ENCODE data around the gene TRIM56.
A peak's percentile ranks its signal among the peaks of the same experiment; 100 is the strongest.
"Not testable (repeated sequence)": the region's sequence is repeated elsewhere in the genome, so short reads cannot be mapped to it uniquely, and the experiment has no call there.

TRIM56 gene

DNA sequence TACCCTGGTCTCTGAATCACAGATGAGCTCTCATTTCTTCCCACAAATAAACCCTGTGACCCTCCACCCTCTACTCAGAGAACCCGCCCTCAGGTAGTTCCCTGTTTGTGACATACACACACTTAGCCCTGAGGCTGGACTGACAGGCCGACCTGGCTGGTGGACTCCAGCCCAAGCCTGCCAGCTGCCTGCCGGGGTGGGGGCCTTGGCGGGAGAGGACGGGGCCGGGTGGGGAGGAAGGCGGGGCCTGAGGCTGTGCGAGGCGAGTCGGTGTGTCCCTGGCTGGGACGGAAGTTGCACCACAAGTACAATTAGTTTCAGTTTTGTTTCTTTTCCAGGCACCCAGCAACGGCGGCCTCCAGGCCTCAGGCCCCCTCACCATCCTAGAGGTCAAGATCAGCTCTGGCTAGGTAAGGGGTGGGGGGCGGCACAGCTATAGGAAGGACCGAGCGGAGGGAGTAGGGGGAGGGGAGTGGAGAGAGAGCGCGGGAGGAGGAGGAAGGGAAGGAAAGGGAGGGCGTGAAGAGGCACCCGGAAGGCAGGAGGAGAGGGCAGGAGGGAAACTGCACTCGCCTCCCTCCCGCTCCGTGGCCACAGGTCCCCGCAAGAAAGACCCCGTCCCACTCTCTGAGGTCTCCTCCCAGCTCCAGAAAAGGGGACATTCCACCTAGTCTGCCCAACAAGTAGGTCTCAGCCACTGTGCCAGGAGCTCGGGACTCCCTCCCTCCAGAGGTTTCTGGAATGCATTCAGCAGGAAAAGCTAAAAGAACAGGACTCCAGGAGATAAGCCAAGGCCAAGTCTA, at the start of gene TRIM56:
Gene TRIM56, plus strand, starts transcription at position 320 of the 803 bp plus-strand sequence. CDS start 1,832 bp downstream, outside the sequence.
- peak; percentile 80 to 87 (median 83) for DNase-seq

- DNase-seq = no peak
Observed at GRCh38 chr7:101035941-101036340, 49.3 kb upstream of the TRIM56 start.

DNA sequence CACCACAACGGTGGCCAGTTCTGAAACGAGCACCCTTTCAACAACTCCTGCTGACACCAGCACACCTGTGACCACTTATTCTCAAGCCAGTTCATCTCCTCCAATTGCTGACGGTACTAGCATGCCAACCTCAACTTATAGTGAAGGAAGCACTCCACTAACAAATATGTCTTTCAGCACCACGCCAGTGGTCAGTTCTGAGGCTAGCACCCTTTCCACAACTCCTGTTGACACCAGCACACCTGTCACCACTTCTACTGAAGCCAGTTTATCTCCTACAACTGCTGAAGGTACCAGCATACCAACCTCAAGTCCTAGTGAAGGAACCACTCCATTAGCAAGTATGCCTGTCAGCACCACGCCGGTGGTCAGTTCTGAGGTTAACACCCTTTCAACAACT, 44.0 kb upstream of the TRIM56 start:
- not testable (repeated sequence) for DNase-seq

DNA sequence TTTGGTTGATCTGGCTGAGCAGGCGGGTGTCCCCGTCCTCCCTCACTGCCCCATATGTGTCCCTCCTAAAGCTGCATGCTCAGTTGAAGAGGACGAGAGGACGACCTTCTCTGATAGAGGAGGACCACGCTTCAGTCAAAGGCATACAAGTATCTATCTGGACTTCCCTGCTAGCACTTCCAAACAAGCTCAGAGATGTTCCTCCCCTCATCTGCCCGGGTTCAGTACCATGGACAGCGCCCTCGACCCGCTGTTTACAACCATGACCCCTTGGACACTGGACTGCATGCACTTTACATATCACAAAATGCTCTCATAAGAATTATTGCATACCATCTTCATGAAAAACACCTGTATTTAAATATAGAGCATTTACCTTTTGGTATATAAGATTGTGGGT, 26.9 kb upstream of the TRIM56 start:
- DNase-seq = peak; percentile 52 to 83 (median 63)

DNA sequence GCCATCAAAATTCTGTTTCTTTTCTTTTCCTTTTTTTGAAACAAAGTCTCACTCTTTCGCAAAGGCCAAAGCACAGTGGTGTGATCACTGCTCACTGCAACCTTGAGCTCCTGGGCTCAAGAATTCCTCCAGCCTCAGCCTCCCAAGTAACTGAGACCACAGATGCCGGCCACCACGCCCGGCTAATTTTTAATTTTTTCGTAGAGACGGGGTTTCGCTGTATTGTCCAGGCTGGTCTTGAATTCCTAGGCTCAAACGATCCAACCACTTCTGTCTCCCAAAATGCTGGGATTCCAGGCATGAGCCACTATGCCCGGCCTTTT, 25.7 kb upstream of the TRIM56 start:
- no peak for DNase-seq

DNA sequence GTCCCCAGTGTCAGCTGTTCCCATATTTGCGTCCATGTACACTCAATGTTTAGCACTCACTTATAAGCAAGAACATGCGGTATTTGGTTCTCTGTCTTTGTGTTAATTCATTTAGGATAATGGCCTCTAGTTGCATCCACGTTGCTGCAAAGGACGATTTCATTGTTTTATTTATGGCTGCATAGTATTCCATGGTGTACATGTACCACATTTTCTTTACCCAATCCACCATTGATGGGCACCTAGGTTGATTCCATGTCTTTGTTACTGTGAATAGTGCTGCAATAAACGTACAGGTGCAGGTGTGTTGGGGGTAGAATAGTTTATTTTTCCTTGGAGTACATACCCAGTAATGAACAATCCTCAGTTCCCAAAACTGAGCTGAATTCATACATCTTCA, 24.3 kb upstream of the TRIM56 start:
- no peak for DNase-seq

DNA sequence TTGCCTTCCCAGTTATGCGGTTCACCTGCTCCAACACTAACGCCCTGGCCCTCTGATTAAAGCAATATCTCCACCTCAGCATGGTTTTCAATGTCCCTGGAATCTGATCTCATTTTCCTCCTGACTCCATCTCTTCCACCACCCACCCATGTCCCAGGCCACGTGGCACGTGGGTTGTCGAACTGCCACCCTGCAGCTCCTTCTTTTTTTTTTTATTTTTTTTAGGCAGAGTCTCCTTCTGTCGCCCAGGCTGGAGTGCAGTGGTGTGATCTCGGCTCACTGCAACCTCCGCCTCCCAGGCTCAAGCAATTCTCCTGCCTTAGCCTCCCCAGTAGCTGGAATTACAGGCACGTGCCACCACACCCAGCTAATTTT, 21.1 kb upstream of the TRIM56 start:
- not testable (repeated sequence) for DNase-seq

GRCh38 chr7:101065162-101065561, 20.1 kb upstream of the TRIM56 start:
- DNase-seq = not testable (repeated sequence)

DNA sequence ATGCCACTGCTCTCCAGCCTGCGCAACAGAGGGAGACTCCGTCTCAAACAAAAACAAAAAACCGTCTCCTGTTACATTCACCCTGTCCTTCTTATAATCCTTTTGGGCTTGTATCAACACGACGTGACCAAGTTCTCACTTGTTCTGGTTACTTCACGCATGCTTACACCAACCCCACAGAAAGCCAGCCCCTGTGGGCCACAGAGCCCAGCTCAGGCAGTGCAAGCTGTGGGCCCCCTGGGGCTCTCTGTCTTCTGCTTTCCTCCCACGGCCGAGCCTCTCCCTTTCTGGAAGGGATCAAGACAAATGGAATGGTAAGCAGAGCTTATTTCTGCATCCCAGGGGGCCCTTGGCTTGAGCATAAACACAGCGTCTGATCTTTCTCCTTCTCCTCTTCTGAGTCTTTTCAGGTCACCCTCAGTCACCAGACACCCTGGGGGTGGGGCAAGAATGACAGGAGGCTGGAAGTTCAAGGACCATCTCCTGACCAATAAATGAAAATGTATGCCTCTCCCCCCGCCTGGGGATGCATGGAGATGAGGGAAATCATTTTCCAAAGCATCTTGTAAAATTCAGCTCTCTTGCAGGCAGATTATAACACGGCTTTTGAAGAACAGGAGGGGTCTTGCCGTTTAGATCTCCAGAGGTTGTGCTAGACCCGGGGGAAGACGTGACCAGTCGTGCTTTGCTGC, 19.0 kb upstream of the TRIM56 start:
- no peak for DNase-seq

DNA sequence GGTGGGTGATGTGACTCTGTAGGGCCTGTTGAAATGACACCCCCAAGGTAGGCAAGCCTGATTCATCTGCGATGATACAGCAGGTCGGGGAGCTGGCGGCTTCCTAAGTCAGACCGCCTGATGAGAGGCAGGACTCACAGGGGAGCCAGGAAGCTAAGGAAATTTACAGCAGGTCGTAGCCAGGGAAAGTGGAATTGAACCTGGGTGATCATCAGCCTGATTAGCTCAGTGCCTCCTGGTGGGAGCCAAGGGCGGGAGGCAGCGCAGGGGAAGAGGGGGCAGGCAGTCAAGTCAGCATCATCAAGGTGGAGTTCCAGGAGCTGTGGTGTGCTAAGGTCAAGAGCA, 18.5 kb upstream of the TRIM56 start:
- no peak for DNase-seq

- DNase-seq = no peak
Observed at GRCh38 chr7:101068401-101068800, 16.9 kb upstream of the TRIM56 start.

- not testable (repeated sequence) for DNase-seq
Observed at GRCh38 chr7:101071362-101072104, 13.7 kb upstream of the TRIM56 start.

- no peak for DNase-seq
Observed at GRCh38 chr7:101075646-101076045, 9.6 kb upstream of the TRIM56 start.

GRCh38 chr7:101076183-101076582, 9.1 kb upstream of the TRIM56 start:
- DNase-seq = not testable (repeated sequence)

GRCh38 chr7:101077303-101078086, 7.8 kb upstream of the TRIM56 start:
- DNase-seq = peak; percentile 81 to 87 (median 85)

GRCh38 chr7:101081432-101081831, 3.8 kb upstream of the TRIM56 start:
- DNase-seq = peak in 1 of 3 donors; percentile 37

DNA sequence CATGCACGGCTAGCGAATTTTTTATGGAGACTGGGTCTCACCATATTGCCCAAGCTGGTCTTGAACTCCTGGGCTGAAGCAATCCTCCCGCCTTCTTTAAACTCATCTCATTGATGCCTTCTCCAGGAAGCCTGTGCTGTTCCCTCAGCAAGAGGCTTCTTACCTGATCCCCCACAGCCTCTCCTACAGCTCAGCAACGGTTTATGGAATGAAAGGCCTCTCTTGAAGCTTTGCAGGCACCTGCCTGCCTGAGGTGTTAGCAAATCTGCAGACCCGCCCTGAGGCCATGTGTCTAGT, 468 bp upstream of the TRIM56 start:
- DNase-seq = no peak

DNA sequence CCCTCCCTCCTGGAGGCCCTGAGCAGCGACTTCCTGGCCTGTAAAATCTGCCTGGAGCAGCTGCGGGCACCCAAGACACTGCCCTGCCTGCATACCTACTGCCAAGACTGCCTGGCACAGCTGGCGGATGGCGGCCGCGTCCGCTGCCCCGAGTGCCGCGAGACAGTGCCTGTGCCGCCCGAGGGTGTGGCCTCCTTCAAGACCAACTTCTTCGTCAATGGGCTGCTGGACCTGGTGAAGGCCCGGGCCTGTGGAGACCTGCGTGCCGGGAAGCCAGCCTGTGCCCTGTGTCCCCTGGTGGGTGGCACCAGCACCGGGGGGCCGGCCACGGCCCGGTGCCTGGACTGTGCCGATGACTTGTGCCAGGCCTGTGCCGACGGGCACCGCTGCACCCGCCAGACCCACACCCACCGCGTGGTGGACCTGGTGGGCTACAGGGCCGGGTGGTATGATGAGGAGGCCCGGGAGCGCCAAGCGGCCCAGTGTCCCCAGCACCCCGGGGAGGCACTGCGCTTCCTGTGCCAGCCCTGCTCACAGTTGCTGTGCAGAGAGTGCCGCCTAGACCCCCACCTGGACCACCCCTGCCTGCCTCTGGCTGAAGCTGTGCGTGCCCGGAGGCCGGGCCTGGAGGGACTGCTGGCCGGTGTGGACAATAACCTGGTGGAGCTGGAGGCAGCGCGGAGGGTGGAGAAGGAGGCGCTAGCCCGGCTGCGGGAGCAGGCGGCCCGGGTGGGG, 2.2 kb downstream of the TRIM56 start:
- DNase-seq = no peak

- no peak for DNase-seq
Observed at GRCh38 chr7:101088069-101088425, 2.8 kb downstream of the TRIM56 start.

DNA sequence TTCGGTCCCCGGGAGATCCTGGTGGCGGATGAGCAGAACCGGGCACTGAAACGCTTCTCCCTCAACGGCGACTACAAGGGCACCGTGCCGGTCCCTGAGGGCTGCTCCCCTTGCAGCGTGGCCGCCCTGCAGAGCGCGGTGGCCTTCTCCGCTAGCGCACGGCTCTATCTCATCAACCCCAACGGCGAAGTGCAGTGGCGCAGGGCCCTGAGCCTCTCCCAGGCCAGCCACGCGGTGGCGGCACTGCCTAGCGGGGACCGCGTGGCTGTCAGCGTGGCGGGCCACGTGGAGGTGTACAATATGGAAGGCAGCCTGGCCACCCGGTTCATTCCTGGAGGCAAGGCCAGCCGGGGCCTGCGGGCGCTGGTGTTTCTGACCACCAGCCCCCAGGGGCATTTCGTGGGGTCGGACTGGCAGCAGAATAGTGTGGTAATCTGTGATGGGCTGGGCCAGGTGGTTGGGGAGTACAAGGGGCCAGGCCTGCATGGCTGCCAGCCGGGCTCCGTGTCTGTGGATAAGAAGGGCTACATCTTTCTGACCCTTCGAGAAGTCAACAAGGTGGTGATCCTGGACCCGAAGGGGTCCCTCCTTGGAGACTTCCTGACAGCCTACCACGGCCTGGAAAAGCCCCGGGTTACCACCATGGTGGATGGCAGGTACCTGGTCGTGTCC, 3.7 kb downstream of the TRIM56 start:
- DNase-seq = no peak

DNA sequence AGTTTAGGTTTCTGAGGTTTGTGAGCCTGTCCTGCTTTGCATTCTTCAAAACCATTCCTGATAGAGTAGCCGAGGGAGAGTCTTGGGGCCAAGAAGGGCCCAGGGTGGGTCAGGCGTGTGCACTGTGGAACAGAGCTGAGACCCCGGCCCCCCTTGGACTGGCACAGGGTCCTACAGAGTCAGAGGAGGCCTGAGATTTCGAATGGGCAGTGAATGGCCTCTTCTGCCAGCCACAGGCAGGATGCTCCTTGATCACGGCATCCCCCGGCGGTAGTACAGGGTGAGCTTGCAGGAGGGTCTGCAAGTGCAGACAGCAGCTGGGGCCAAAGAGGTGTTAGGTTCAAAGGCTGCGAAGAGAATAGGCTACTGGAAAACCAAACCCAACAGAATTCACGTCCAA, 4.6 kb downstream of the TRIM56 start:
- DNase-seq = no peak

Data from suppressor macrophage treated with lipopolysaccharide for 1 hour (primary cell).